SKM-1 (cell line): ENCODE measurements around the gene NCOA1.
"Not testable (repeated sequence)": the region's sequence is repeated elsewhere in the genome, so short reads cannot be mapped to it uniquely, and the experiment has no call there.

ENCODE experiments used
- DNase-seq: peaks from one replicate; lab custom pipeline; 2025; ENCODE audit not compliant: unreplicated experiment; lab: John Stamatoyannopoulos, UW

The NCOA1 gene

DNA sequence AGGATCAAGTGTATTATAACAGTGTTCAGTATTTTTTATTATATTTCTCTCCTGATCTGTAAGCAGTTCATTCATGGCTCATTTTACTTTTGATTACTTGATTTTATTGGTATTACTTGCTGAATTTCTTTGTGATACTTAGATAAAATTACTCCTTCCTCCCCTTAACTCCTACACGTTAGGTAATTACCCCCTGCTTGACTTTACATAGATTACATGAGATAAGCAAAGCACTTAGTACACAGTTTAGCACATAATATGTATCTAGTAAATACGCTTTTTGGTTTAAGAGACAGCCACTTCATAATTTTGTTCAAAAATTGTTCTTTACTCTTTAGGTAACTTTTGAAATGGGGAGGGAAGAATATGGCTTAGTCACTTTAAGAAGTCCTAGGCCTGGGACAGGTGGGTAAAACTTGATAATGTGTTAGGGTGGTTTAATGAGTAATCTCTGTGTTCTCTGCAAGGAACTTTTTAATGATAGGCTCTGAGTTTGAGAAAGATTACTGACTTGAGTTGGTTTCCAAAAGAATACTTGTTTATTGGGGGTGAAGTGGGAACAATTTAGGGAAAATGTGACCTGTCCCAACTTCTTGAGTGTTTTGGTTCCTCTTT, 80.9 kb downstream of the NCOA1 start:
- no peak for DNase-seq

DNA sequence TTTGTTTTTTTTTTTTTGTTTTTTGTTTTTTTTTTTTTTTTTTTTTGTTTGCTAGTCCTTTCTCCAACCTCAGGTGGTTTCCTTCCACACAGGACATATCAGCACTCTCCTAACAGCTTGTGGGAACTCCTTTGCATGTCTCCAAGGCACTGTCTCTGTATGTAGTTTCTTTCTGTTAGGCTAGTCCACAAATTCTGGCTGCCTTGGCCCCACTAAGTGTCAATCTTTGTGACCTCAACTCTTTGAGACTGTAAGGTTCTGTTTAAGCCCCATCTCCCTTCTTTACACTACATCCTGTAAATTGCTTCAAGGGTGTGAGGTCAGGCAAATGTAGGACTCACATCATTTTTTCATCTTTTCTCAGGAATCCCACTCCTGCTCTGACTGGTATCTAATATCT, 85.1 kb downstream of the NCOA1 start:
- DNase-seq: no peak

DNA sequence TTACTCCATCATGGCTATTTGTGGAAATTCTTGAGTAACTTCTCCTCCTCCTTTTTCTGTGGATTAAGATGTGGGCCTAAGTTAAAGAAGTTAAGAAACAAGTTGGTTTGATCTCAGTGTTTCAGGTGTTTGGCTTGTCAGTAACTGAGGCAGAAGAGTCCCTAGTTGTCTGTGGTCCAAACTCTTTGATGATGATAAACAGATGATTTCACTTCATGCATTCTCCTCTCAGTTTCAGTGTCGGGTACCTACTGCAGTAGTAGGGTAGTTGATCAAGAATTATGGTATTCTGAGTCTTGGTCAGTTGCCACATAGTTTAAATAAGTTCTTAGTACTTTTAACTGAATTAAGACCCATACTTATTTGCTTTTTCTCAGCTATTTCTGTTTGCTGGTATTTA, 85.6 kb downstream of the NCOA1 start:
- DNase-seq: no peak

DNA sequence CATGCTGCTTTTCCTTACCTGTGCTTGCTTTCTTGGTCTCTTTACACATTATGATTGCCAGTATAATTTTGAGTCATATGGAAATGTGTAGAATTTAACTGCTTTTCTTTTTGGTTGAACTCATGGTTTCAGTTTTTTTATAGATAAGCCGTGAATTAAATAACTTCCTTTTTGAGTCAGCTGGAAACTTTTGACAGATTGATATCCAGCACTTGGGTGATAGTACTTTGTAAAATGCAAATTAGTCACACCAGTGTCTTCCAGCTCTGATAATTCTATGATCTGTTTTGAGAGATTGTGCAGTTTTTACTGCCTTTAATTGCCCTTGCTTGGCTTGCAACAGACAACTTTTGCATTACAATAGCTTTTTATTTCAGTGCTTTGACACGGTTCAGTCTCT, 86.4 kb downstream of the NCOA1 start:
- DNase-seq: no peak

DNA sequence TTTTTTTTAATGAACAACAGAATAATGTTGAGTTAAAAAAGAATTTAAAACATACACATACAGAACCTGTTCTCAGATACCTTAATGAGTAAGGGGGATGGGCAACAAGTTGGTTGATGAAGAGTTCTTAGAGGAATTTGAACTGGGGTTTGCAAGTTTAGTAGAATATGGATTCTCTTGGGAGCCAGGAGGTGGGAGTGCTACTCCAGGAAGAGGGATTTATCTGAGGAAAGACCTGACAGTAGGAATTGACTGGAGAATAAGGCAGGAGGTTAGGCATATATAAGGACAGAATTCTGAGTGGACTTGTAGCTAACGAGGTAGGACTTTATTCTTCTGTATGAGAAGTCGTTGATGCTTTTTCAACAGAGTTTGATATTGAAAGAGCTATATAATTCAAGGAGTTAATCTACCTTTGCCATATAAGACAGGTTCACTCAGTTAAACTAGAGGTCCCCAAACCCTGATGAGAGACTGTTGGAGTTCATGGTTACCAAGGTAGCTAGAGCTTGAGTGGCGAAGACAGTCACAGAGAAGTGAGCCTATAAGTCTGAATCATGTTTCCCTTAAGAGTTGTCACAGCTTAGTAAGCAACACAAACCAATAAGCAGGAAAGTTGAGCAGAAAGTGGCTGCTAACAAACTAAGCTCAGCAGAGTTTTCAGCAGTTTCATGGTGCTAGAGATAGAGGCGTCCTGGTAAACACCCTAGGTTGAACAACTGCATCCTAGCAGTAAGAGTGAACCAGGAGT, 88.2 kb downstream of the NCOA1 start:
- DNase-seq: no peak

DNA sequence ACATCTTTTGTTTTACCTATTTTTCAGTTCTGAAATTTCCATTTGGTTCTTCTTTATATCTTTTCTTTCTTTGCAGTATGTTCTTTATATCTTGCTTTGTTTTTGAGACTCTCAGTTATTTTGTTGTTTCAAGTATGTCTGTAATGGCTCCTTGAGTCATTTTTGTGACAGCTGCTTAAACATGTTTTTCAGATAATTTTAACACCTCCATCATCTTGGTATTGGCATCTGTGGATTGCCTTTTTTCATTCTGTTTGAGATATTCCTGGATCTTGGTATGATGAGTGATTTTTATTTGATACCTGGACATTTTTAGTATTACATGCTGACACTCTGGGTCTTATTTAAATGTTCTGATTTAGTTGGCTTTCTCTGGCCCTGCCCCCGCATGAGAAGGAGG, 89.5 kb downstream of the NCOA1 start:
- no peak for DNase-seq

DNA sequence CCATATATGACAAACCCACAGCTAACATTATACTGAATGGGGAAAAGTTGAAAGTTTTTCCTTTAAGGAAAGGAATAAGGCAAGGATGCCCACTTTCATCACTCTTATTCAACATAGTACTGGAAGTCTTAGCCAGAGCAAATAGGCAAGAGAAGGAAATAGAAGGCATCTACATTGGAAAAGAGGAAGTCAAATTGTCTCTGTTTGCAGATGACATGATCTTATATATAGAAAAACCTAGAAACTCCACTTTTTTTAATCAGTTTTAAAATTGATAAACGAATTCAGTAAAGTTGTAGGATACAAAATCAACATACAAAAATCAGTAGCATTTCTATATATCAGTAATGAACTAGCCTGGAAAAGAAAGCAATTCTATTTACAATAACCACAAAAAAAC, 90.9 kb downstream of the NCOA1 start:
- not testable (repeated sequence) for DNase-seq

DNA sequence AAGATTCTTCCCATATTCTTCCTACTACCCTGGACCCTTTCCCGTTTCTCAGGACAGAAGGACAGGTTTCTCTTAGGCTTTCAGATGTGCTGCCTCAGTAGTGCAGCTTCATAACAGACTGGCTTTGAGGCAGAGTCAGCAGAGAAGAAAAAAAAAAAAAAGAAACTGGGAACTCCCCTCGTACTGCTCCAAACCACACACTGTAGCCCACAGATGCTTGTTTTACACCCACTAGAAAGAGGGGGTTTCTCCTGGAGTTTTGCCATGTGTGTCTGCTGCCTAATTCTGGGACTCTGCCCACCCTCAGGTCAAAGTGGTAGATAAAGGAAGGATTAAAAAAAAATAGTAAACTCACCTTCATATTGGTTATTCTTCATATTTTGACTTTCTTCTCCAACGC, 95.9 kb downstream of the NCOA1 start:
- no peak for DNase-seq

DNA sequence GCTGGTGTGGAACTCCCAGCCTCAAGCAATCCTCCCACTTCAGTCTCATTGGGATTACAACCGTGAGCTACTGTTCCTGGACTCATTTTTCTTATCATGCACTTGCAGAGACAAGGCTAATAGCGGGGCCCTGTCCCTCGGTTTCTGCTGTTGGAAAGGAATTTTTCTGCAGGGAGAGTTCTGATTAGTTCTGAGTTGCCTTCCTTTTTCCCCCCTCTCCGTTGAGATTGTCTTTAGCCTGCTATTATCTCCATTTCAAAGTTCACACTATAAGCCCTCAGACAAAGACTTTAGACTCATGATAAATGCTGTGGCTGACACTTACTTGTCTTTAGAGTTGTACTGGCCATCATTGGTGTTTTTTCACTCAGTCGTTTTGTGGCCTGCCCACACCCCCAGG, 97.2 kb downstream of the NCOA1 start:
- no peak for DNase-seq

DNA sequence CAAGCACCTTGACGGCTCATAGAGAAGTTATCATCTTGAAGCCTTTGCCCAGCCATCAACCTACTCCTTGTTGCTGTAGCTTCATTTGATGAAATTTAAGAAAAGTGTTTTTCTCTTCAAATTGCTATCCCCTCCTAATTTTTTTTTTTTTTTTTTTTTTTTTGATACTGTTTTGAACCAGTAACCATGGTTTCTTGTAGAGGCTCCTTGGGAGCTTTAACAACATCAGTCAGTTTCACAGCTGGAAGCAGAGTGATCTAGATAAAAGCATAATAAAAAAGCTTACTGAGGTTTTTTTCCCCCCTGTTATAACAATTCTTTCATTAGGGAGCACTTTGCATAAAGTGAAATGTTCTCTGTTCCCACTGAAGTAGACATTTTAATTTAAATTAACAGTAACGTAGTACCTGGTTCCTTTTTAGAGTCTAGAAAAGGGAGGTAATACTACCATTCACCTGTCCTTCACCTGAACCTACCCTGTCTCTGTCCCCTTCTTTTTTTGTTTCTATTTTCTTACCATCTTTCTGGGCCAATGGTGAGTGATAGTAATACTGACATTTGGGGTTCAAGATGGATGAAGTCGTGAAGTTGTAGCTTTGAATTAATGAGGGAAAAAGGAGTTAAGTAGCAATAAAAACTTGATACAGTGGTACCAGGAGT, 101.5 kb downstream of the NCOA1 start:
- DNase-seq: no peak

DNA sequence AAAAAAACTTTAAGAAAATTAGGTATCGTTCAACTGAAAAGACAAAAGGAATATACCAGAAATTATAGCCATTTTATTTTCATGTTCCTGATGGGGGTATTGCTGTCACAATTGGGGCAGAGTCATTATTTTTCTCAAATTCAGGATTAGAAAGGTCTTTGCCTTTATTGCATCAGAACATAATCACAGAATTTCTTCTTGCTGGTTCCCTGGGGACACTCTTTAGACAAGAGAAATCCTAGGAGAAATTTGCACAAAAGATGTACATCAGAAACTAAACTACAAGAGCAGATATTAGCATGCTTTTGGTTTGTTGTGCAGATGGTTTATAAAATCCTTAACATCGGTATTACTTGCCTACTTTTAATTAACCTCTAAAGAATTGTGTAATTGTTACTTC, 103.2 kb downstream of the NCOA1 start:
- no peak for DNase-seq

DNA sequence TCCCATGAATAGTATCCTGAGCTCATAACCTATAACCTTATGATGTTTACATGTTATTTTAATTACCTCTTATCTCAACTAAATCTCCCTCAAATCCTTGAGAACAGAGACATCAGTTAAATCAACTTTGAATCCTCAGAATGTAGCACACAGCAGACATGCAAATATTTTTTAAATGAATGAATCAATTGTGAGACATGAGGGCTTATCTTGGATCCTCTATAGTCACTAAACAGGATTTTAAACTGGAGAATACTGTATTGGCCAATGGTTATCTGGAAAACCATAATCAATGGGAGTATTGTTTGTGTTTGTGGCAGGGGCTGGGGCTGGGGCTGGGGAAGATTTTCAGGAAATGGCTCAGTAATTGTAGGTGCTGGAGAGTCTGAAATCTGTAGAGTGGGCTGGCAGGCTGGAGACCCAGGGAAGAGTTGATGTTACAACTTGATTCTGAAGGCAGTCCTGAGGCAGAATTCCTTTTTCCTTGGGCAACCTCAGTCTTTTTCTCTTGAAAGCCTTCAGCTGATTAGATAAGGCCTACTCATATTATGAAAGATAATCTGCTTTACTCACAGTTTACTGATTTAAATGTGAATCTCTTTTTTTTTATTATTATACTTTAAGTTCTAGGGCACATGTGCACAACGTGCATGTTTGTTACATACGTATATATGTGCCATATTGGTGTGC, 106.3 kb downstream of the NCOA1 start:
- DNase-seq: no peak

DNA sequence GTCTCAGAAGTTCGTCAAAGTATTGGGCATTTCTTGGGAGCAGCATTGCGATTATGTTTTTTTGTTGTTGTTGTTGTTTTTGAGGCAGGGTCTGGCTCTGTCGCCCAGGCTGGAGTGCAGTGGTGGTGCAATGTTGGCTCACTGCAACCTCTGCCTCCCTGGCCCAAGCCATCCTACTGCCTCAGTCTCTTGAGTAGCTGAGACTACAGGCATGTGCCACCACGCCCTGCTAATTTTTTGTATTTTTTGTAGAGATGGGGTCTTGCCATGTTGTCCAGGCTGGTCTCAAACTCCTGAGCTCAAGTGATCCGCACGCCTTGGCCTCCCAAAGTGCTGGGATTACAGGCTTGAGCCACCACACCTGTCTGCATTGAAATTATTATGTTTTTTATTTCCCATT, 109.1 kb downstream of the NCOA1 start:
- DNase-seq: not testable (repeated sequence)

DNA sequence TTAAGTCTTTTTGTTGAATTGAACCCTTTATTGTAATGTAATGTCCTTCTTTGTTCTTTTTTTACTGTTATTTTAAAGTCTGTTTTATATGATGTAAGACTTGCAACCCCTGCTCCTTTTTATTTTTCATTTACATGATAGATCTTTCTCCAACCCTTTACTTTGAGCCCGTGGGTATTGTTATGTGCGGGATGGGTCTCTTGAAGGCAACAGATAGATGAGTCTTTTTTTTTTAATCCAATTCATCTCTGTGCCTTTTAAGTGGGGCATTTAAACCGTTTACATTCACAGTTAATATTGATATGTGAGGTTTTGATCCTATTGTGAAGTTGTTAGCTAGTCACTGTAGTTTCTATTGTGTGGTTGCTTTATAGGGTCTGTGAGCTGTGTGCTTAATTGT, 120.6 kb downstream of the NCOA1 start:
- no peak for DNase-seq

DNA sequence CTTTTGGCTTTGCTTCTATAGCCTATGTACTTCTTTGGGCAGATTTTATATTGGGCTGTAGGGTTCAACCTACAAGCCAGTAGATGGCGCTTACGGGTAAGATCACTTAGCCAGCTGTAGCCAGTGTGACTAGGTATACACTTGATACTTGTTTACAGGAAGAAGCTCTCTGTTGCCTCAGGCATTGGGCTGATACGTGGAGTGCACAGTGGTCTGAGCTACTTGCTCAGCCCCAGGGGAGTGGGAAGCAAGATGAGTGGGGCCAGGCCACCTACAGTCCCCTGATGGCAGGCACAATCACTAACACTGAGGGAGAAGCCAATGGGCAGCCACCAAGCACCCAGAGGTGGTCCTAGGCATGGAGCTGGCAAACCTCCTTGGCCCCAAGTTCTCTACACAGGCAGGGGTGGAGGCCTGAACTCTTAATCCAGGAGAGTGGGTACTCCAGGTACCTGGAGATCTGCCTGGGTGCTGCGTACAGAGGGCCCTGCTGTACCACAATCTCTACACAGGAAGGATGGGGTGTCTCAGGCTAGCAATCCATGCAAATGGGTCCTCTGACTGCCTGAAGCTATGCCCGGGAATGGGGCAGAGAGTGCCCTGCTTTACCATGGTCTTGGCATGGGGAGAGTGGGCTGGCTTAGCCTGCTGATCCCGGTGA, 122.2 kb downstream of the NCOA1 start:
- peak; percentile 21 for DNase-seq

DNA sequence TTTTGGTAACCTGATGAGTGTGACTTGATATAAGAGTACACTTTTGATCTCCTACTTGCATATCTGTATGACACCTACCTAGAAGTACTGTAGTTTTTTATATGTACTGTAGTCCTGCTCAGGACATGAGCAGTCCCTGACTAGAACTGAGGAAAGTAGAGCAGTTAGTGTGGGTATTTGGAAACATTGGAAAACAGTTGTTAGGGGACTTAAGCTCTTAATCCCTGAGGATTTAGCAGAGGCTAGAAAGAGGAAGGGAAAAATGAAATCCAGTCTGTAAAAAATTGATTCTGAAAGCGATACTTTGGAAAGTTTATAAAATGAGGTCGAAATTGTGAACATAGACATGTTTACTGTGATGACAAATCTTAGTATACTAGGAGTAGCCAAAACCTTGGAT, 125.6 kb downstream of the NCOA1 start:
- no peak for DNase-seq

DNA sequence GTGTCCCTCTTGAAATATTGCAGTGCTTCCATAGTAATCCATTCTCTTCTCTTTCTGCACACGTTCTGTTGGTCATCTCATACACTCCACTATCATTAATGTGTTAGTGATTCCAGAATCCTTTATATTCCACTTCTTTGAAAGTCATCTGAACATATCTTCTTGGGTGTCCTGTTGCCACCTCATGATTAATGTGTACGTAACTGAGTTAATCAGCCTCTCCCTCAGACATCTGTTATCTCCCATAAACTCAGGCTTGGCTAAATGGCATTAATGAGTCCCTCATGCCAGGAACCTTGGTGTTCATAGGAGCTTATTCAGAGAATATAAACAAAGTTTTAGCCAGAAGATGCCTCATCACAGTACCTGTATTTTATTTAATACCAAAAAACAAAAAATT, 126.4 kb downstream of the NCOA1 start:
- DNase-seq: no peak

DNA sequence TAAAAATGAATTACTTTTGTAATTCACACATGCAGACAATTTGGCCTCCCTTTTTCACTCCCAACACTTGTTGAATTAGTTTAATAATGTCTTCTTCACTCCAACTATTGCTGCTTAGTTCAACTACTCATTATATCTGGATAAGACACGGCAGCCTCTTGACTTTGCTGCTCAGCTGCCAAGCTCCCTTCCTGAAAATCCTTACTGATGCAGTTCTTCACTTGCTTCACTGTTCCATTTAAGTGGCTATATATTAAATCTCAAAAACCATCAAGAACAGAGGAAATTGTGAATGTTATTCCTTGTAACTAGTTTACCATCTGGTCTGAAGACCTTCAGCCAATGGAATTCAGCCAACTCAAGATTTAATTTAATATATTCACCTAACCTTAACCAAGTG, 127.1 kb downstream of the NCOA1 start:
- DNase-seq: no peak

DNA sequence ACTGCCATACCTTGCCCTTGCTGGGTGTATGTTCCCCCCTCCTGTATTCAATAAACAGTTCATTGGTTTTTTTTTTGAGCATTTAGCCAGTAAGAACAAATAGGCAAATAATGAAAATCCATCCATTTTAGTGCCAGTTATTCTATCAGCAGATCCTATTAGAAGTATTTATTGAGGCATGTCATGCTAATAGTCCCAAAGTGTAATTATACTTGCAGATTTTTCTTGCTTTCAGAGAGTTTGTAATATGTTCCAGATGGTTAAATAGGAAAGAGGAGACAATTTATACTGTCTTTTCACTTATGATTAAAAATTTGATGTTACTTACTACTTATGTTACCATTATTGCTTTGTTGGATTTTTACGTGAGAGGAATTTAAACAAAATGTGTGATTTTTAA, 127.6 kb downstream of the NCOA1 start:
- DNase-seq: no peak

DNA sequence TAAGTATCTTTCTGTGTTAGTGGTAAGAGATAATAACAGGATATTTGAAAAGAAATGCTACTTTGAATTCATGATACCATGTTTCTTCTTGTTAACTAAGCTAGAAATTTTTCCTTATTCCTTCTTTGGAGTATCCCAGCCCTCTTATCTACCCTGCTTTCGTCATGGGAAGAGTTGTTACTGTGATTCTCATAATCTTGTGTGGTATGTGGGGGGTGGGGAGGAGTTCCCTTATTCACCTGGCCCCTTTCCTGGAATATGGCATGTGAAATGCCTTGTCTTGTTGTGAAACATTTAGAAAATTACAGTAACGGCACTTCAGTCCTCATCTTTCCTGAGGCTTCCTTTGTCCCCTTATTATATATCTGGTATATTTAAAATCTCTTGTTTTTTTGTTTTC, 129.9 kb downstream of the NCOA1 start:
- DNase-seq: no peak

DNA sequence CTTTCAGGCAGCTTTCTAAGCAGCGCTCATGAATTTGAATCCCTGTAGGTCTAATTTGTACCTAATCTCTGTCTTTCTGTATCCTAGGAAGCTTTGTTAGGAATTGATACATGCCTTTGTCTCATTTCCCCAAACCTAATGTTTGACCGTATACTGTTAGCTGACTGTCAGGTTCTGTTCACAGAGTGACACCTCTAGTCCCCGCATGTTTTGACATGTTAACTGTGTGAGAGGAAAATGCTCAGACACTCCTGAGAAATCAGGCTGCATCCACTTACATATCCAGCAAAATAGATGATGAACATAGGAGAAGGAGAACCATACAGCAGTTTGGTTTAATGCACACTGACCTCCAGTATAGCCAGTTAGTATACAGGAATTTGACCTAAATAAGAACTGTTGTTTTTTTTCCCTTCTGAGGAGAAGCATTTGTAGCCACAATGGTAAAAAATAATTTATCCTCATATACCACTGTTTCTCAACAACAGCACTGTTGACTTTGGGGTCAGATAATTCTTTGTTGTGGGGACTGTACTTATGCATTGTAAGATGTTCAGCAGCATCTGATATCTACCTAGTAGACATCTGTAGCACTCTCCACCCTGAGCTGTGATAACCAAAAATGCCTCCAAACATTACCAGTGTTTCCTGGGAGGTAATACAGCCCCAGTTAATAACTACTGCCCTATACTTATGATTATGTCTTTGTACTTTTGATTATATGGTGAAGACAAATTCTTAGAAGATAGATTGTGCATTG, 130.9 kb downstream of the NCOA1 start:
- no peak for DNase-seq
